CD4-positive, alpha-beta T cell treated with Interleukin-15 for 4 hours (primary cell): ENCODE data around the gene RNF7.
"Not testable (repeated sequence)": the region's sequence is repeated elsewhere in the genome, so short reads cannot be mapped to it uniquely, and the experiment has no call there.

Experiments
- DNase-seq: peaks from one replicate; pipeline ENCODE4 v3.0.0-alpha.2; 2020; ENCODE audit warnings: low spot score

Gene RNF7

GRCh38 chr3:141735770-141736465 lies 2.2 kb upstream of the RNF7 start:
- DNase-seq: no peak

- no peak for DNase-seq
Measured at GRCh38 chr3:141737093-141737492, 1.0 kb upstream of the RNF7 start.

- no peak for DNase-seq
Measured at GRCh38 chr3:141737678-141738021, 448 bp upstream of the RNF7 start.

- DNase-seq: peak; percentile 45
Measured at GRCh38 chr3:141738891-141739363, 829 bp downstream of the RNF7 start.

GRCh38 chr3:141739731-141740130 lies 1.6 kb downstream of the RNF7 start:
- DNase-seq: no peak

- DNase-seq: no peak
Measured at GRCh38 chr3:141740349-141740748, 2.3 kb downstream of the RNF7 start.

GRCh38 chr3:141743305-141743704 lies 5.2 kb downstream of the RNF7 start:
- no peak for DNase-seq

- DNase-seq: no peak
Measured at GRCh38 chr3:141746962-141747361, 8.9 kb downstream of the RNF7 start.

GRCh38 chr3:141753399-141753798 lies 15.3 kb downstream of the RNF7 start:
- DNase-seq: no peak

GRCh38 chr3:141754032-141754431 lies 15.9 kb downstream of the RNF7 start:
- no peak for DNase-seq

- not testable (repeated sequence) for DNase-seq
Measured at GRCh38 chr3:141762552-141762951, 24.5 kb downstream of the RNF7 start.

- DNase-seq: no peak
Measured at GRCh38 chr3:141763088-141763750, 25.1 kb downstream of the RNF7 start, which contains the start of gene GRK7. Gene GRK7, plus strand, starts transcription at chr3:141763408. Its CDS starts 14,877 bp downstream, at chr3:141778285.

GRCh38 chr3:141764045-141764444 lies 25.9 kb downstream of the RNF7 start:
- no peak for DNase-seq

- no peak for DNase-seq
Measured at GRCh38 chr3:141764465-141764864, 26.4 kb downstream of the RNF7 start.

GRCh38 chr3:141764986-141765385 lies 26.9 kb downstream of the RNF7 start:
- DNase-seq: no peak

GRCh38 chr3:141767066-141767465 lies 29.0 kb downstream of the RNF7 start:
- DNase-seq: no peak

GRCh38 chr3:141769221-141769894 lies 31.3 kb downstream of the RNF7 start:
- no peak for DNase-seq

- DNase-seq: no peak
Measured at GRCh38 chr3:141773676-141774075, 35.6 kb downstream of the RNF7 start.

- no peak for DNase-seq
Measured at GRCh38 chr3:141776376-141776775, 38.3 kb downstream of the RNF7 start.

GRCh38 chr3:141776885-141777284 lies 38.8 kb downstream of the RNF7 start:
- no peak for DNase-seq

GRCh38 chr3:141777957-141778813 lies 40.1 kb downstream of the RNF7 start:
- DNase-seq: no peak

GRCh38 chr3:141779667-141780066 lies 41.6 kb downstream of the RNF7 start:
- DNase-seq: no peak
